ENCODE data around the gene ACACB. TPM values are rescaled to one million over a fixed set of nuclear protein-coding genes. Genes with fewer than 3 reads are reported as not detected.

Gene ACACB
- total RNA-seq, 1 donor from 2014 or later = 17.6 TPM

- no peak for DNase-seq
Observed at GRCh38 chr12:109305547-109305946, 189.2 kb downstream of the ACACB start.

- no peak for DNase-seq
Observed at GRCh38 chr12:109307051-109307450, 190.7 kb downstream of the ACACB start.

- peak; percentile 61 for DNase-seq
Observed at GRCh38 chr12:109308534-109309380, 192.4 kb downstream of the ACACB start, which contains the start of gene FOXN4. FOXN4 (minus strand) TSS chr12:109309284; CDS start chr12:109308321, 963 bp downstream.

- DNase-seq = peak; percentile 40
Observed at GRCh38 chr12:109309381-109310246, 193.2 kb downstream of the ACACB start.

GRCh38 chr12:109310247-109311125 is 194.1 kb downstream of the ACACB start:
- peak; percentile 18 for DNase-seq

Other genes starting within 250 kb of the ACACB start
- gene DAO, start 236.5 kb upstream of the ACACB start, total RNA-seq = not detected
- 0.31 TPM for gene SVOP, start 95.5 kb upstream of the ACACB start, total RNA-seq
- 15.7 TPM for gene USP30, start 64.0 kb upstream of the ACACB start, total RNA-seq
- gene ALKBH2, start 23.1 kb upstream of the ACACB start, total RNA-seq = 18.8 TPM
- gene UNG, start 19.0 kb upstream of the ACACB start, total RNA-seq = 30.6 TPM
- not detected for gene FOXN4, start 192.7 kb downstream of the ACACB start, total RNA-seq
- 0.51 TPM for gene MYO1H, start 231.3 kb downstream of the ACACB start, total RNA-seq

Data from tongue (tissue), 2 donors.